ENCODE measurements around the gene SPHKAP. TPM values are rescaled to one million over a fixed set of nuclear protein-coding genes. Genes with fewer than 3 reads are reported as not detected.

Gene SPHKAP, protein sequence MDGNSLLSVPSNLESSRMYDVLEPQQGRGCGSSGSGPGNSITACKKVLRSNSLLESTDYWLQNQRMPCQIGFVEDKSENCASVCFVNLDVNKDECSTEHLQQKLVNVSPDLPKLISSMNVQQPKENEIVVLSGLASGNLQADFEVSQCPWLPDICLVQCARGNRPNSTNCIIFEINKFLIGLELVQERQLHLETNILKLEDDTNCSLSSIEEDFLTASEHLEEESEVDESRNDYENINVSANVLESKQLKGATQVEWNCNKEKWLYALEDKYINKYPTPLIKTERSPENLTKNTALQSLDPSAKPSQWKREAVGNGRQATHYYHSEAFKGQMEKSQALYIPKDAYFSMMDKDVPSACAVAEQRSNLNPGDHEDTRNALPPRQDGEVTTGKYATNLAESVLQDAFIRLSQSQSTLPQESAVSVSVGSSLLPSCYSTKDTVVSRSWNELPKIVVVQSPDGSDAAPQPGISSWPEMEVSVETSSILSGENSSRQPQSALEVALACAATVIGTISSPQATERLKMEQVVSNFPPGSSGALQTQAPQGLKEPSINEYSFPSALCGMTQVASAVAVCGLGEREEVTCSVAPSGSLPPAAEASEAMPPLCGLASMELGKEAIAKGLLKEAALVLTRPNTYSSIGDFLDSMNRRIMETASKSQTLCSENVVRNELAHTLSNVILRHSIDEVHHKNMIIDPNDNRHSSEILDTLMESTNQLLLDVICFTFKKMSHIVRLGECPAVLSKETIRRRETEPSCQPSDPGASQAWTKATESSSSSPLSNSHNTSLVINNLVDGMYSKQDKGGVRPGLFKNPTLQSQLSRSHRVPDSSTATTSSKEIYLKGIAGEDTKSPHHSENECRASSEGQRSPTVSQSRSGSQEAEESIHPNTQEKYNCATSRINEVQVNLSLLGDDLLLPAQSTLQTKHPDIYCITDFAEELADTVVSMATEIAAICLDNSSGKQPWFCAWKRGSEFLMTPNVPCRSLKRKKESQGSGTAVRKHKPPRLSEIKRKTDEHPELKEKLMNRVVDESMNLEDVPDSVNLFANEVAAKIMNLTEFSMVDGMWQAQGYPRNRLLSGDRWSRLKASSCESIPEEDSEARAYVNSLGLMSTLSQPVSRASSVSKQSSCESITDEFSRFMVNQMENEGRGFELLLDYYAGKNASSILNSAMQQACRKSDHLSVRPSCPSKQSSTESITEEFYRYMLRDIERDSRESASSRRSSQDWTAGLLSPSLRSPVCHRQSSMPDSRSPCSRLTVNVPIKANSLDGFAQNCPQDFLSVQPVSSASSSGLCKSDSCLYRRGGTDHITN (N-terminal part only)
- total RNA-seq, result not detected in 2 replicates

DNA sequence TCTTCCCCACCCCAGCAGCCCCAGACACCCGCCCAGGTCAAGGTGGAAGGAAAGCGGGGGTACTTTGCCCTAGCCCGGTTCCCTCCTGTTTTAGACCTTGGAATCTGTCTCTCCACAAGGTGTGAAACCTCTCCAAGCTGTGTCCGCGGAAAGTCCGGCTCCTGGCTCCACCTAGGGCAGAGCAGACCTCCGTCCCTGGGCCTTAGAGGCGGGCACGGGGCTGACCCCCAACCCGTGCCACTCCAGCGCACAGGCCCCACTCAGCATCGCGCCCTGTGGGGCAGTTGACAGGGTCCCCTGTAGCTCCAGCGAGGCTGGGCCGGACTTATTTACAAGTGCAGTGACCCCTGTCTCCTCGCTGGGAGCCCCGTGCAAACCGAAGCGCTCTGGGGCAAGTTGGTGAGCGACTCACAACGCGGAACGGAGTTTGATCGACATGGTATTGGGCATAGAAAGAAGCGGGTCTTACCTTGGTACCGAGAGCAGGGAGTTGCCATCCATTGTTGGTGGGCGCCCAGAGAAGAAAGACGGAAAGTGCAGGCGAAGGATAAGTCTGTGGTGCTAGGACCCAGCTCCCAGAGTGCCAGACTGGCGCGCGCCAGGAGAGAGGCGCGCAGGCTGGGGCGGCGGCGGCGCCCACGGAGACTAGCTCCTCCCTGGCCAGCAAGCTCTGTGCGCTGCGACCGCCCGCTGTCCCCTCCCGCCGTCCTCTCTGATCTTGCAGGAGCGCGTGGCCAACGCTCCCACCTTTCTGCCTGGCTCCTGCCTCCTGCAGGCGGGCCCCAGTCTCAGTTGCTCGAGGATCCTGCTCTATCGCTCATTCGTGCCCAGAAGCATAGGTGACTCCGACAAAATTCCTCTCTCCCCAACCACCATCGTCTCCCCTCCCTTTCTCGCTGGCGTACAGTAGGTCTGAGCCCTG, at the start of gene SPHKAP:
Gene SPHKAP (minus strand): TSS at position 590 of the 922 bp plus-strand sequence. CDS start 89 bp downstream, at position 501.

All from mammary microvascular endothelial cell (primary cell).